Bronchial epithelial cell (primary cell): Measurements from ENCODE around the gene ANKRD13D. TPM values are rescaled to one million over a fixed set of nuclear protein-coding genes. Genes with fewer than 3 reads are reported as not detected.

Experiments
- DNase-seq: peaks from one replicate; pipeline ENCODE4 v3.0.0-alpha.2; 2010; ENCODE audit warnings: low read depth
- FAIRE-seq: peaks from 2 replicates; lab custom pipeline; 2011; peaks lifted over from hg19 to GRCh38; lab: Jason Lieb, UNC
- H3K27me3 ChIP-seq: 2 replicates; pipeline ENCODE4 v1.5.1; 2011; ENCODE audit warnings: low read length; ENCODE audit not compliant: control insufficient read depth, insufficient read depth
- H3K36me3 ChIP-seq: 2 replicates; pipeline ENCODE4 v1.5.1; 2011; ENCODE audit warnings: low read length; ENCODE audit not compliant: control insufficient read depth, insufficient read depth
- H3K4me3 ChIP-seq: 2 replicates; pipeline ENCODE4 v1.5.1; 2011; ENCODE audit warnings: mild to moderate bottlenecking, low read depth, low read length, control low read depth
- CTCF ChIP-seq: IDR thresholded peaks from 2 replicates; pipeline ENCODE4 v1.5.1; 2011; ENCODE audit warnings: mild to moderate bottlenecking, moderate library complexity, low read length, control low read depth, inconsistent platforms; ENCODE audit not compliant: insufficient read depth, severe bottlenecking
- total RNA-seq: library from RNA; depleted of rRNA; stranded (reverse); fragments of >200 nt; gene quantifications from 2 replicates; pipeline ENCODE4 v1.2.1, GENCODE V29; 2014

The ANKRD13D gene
- total RNA-seq = 22.4 and 42.8 TPM in 2 replicates

- Histone ChIP-seq H3K4me3 (peak within 1 kb of the TSS; percentile 80), H3K27me3 (no peaks in the 10 kb centered on the region), H3K36me3 (peaks cover 24% of the 10 kb centered on the region)
- FAIRE-seq (no peak), DNase-seq (no peak)
- no peak for TF ChIP-seq CTCF
Measured at GRCh38 chr11:67289226-67289650, at the start of gene ANKRD13D. TSS of gene ANKRD13D (plus strand) at chr11:67289303. CDS start at chr11:67289461, 158 bp downstream.

- Histone ChIP-seq H3K36me3 (peaks cover 2% of the 10 kb centered on the region), H3K27me3 (no peaks in the 10 kb centered on the region), H3K4me3 (peak overlapping the region; percentile 63)
- peak; percentile 97 for DNase-seq
- peak; percentile 15 for TF ChIP-seq CTCF
- peak; percentile 77 for FAIRE-seq
Measured at GRCh38 chr11:67239783-67240575, 49.1 kb upstream of the ANKRD13D start.

- TF ChIP-seq CTCF = no peak
- Histone ChIP-seq H3K36me3 (peaks cover 8% of the 10 kb centered on the region), H3K4me3 (peak overlapping the region; percentile 63), H3K27me3 (no peaks in the 10 kb centered on the region)
- FAIRE-seq (no peak), DNase-seq (peak; percentile 76)
Measured at GRCh38 chr11:67240576-67241389, 48.3 kb upstream of the ANKRD13D start.

GRCh38 chr11:67242548-67242947 lies 46.6 kb upstream of the ANKRD13D start:
- no peak for DNase-seq
- Histone ChIP-seq H3K27me3 (no peaks in the 10 kb centered on the region), H3K4me3 (no peak overlapping the region), H3K36me3 (peaks cover 14% of the 10 kb centered on the region)
- no peak for FAIRE-seq
- TF ChIP-seq CTCF = no peak

GRCh38 chr11:67243051-67243450 lies 46.1 kb upstream of the ANKRD13D start:
- FAIRE-seq (no peak), DNase-seq (no peak)
- no peak for TF ChIP-seq CTCF
- H3K27me3 ChIP-seq = no peaks in the 10 kb centered on the region
- H3K36me3 ChIP-seq = peaks cover 15% of the 10 kb centered on the region
- no peak overlapping the region for H3K4me3 ChIP-seq
